ENCODE results near the gene PHACTR4. TPM values are rescaled to one million over a fixed set of nuclear protein-coding genes. Genes with fewer than 3 reads are reported as not detected.

Gene PHACTR4
- total and polyA plus RNA-seq, 9 of the 15 experiments (the other 6 are each of a cell fraction or from before 2014, with no cell fraction given): 6.4 to 43.6 (median 14.2) TPM

DNA sequence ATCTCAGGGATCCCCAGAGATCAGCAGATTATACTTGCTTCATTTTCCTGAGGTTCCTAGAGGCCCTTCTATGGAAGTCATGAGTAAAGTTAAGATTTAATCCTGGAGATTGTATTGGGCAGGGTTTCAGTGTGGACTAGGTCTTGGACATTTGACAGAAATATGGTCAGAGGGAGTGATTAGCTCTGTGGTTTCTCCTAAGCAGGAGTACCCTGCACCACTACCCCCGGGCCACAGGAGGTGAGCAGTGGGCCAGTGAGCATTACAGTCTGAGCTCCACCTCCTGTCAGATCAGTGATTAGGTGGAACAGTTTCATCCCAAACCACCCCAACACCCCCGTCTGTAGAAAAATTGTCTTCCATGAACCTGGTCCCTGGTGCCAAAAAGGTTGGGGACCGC lies 43.2 kb downstream of the PHACTR4 start (continued):
- TF ChIP-seq KAT7 (CRISPR knock-in tag; IDR thresholded peaks at IDR 0.05; ENCODE audit: borderline replicate concordance) (no peak), ZNF79 (CRISPR knock-in tag; IDR thresholded peaks at IDR 0.05; ENCODE audit: low read depth) (no peak), ZNF140 (CRISPR knock-in tag; IDR thresholded peaks at IDR 0.05) (no peak), MAZ (CRISPR knock-in tag; conservative IDR thresholded peaks at IDR 0.05 in 1 of 2, IDR thresholded peaks at IDR 0.05 in 1 of 2) (peak in 1 of 2 experiments; percentile 39; a peak in 2 of 4 replicates), ZNF316 (IDR thresholded peaks at IDR 0.05) (no peak), BRD9 (IDR thresholded peaks at IDR 0.05; ENCODE audit: low read depth, partially characterized antibody) (no peak), ZBTB11 (CRISPR knock-in tag; IDR thresholded peaks at IDR 0.05) (no peak), ETV1 (tag; conservative IDR thresholded peaks at IDR 0.05; ENCODE audit: low read depth) (0 out of 2 replicates have a peak, but pooled peaks have one; percentile 27), ESRRA (IDR thresholded peaks at IDR 0.05; ENCODE audit: borderline replicate concordance, low read depth) (peak; percentile 76; the same call in 1 of the 2 replicates), ZNF239 (CRISPR knock-in tag; IDR thresholded peaks at IDR 0.05) (no peak), ZNF184 (CRISPR knock-in tag; IDR thresholded peaks at IDR 0.05) (no peak), CBX3 (IDR thresholded peaks at IDR 0.05; ENCODE audit: borderline replicate concordance in 1 of 2, low read length in 2 of 2) (no peak), NFE2 (IDR thresholded peaks at IDR 0.05; ENCODE audit: low read depth) (no peak), TEAD2 (tag; IDR thresholded peaks at IDR 0.05) (no peak), ETS2 (tag; IDR thresholded peaks at IDR 0.05; ENCODE audit: borderline replicate concordance, poor library complexity, severe bottlenecking) (no peak), RBFOX2 (IDR thresholded peaks at IDR 0.05; ENCODE audit: low read depth, low read length) (no peak), STAT5A (IDR thresholded peaks at IDR 0.05; ENCODE audit: borderline replicate concordance, low read length) (no peak), MYNN (IDR thresholded peaks at IDR 0.05) (no peak), MYNN (CRISPR knock-in tag; IDR thresholded peaks at IDR 0.05) (no peak), NR4A1 (CRISPR knock-in tag; IDR thresholded peaks at IDR 0.05) (no peak), NR4A1 (tag; IDR thresholded peaks at IDR 0.05) (no peak), ZNF445 (CRISPR knock-in tag; IDR thresholded peaks at IDR 0.05; ENCODE audit: low read depth) (no peak), ZNF75A (CRISPR knock-in tag; IDR thresholded peaks at IDR 0.05) (no peak), ZNF121 (CRISPR knock-in tag; conservative IDR thresholded peaks at IDR 0.05) (no peak)
- TF ChIP-seq, protein P1, sequence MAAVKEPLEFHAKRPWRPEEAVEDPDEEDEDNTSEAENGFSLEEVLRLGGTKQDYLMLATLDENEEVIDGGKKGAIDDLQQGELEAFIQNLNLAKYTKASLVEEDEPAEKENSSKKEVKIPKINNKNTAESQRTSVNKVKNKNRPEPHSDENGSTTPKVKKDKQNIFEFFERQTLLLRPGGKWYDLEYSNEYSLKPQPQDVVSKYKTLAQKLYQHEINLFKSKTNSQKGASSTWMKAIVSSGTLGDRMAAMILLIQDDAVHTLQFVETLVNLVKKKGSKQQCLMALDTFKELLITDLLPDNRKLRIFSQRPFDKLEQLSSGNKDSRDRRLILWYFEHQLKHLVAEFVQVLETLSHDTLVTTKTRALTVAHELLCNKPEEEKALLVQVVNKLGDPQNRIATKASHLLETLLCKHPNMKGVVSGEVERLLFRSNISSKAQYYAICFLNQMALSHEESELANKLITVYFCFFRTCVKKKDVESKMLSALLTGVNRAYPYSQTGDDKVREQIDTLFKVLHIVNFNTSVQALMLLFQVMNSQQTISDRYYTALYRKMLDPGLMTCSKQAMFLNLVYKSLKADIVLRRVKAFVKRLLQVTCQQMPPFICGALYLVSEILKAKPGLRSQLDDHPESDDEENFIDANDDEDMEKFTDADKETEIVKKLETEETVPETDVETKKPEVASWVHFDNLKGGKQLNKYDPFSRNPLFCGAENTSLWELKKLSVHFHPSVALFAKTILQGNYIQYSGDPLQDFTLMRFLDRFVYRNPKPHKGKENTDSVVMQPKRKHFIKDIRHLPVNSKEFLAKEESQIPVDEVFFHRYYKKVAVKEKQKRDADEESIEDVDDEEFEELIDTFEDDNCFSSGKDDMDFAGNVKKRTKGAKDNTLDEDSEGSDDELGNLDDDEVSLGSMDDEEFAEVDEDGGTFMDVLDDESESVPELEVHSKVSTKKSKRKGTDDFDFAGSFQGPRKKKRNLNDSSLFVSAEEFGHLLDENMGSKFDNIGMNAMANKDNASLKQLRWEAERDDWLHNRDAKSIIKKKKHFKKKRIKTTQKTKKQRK (IDR thresholded peaks at IDR 0.05; ENCODE audit: borderline replicate concordance, low read depth, low read length): no peak

All from K562 (cell line).